Central memory CD4-positive, alpha-beta T cell (primary cell): ENCODE data around the gene NEK4.
A peak's percentile ranks its signal among the peaks of the same experiment; 100 is the strongest.

Source experiments
- DNase-seq: peaks from one replicate; pipeline ENCODE4 v3.0.0; 2022
- total RNA-seq, 3 experiments: gene quantifications; one replicate each; lab custom pipeline; 2026; lab: John Stamatoyannopoulos, UW

Gene NEK4
- total RNA-seq: 27.2 to 60.5 (median 41.0) reads per million in 3 experiments

GRCh38 chr3:52770496-52771333 is at the start of gene NEK4:
TSS of gene NEK4 (minus strand) at chr3:52770940. CDS start at chr3:52770746, 194 bp downstream.
- DNase-seq: peak; percentile 71

GRCh38 chr3:52819936-52820335 is 49.2 kb upstream of the NEK4 start:
- DNase-seq: no peak

GRCh38 chr3:52817860-52818259 is 47.1 kb upstream of the NEK4 start:
- no peak for DNase-seq

GRCh38 chr3:52817221-52817620 is 46.5 kb upstream of the NEK4 start:
- DNase-seq: no peak

DNA sequence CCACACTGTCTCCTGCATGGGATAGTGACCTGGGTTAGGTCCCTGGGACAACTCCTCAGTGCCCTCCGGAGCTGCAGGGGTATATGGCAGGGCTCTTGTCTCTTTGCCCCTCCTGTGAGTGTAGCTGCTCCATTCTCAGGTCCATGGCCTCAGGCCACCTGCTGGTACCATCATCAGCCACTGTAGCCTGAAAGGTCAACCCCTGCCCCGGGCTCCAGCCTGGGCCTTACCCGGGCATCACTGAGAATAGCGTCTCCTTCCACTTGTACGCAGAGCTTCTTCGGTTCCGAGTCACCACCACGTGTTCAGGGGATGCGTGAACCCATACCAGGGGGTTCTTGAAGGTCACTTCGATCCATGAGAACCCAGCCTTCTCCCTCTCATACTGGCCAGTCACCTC is 45.9 kb upstream of the NEK4 start:
- DNase-seq: no peak

DNA sequence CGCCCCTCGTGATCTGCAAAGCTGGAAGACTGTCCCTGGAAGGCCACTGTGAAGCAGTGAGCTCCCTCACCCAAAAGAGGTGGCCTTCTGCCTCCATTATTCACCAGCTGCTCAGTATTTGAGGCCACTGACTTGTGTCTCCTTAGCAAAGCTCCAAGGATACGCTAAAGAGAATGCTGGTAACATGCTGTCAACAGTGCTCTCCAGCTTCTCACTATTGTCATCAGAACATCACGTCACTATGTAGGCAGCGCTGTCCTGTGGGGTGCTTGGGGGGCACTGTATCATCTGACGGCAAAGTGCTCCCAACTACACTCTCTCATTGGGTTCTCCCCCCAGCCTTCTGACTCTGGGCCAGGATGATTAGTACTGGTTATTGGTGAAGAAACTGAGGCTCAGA is 45.5 kb upstream of the NEK4 start:
- no peak for DNase-seq

DNA sequence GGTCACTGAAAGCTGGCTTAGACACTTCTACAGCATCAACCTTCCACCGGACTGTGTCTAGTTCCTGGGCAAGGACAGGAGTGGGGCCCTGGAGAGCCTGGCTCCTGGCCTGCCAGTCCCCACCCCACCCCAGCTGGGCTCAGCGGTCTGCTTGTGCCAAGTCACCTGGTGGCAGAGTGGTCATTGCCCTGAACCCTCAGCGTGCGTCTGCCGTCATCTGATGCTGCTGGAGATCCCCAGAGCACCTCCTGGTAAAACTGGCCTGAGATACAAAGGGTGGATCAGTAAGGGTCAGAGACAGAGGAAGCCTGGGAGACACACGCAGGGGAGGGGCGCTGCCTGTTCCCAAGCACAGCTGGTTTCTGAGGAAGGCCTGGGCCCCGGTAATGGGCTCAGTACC is 43.1 kb upstream of the NEK4 start:
- DNase-seq: no peak

- DNase-seq: no peak
These were observed 40.8 kb upstream of the NEK4 start for GRCh38 chr3:52811452-52812011.

DNA sequence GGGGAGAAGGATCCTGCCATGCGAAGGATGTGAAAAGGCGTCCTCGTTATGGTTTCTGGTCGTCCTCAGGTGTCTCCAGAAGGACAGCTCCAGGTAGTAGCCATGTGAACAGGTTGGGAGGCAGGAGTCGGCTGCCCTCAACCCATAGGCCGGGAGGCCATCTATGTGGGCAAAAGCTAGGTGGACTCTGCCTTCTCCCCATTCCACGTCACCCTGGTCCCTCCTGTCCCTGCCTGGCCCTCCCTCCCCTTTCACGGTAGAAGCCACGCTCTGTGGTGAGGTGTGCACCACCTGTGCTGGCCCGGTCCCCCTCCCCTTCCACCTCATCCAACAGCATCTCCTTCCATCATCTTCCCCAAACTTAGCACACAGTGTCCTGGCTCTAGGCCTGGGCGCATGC is 40.2 kb upstream of the NEK4 start:
- no peak for DNase-seq

- DNase-seq: no peak
These were observed 39.1 kb upstream of the NEK4 start for GRCh38 chr3:52809662-52810377.

GRCh38 chr3:52809149-52809548 is 38.4 kb upstream of the NEK4 start:
- no peak for DNase-seq

- DNase-seq: no peak
These were observed 34.7 kb upstream of the NEK4 start for GRCh38 chr3:52805270-52806039.

DNA sequence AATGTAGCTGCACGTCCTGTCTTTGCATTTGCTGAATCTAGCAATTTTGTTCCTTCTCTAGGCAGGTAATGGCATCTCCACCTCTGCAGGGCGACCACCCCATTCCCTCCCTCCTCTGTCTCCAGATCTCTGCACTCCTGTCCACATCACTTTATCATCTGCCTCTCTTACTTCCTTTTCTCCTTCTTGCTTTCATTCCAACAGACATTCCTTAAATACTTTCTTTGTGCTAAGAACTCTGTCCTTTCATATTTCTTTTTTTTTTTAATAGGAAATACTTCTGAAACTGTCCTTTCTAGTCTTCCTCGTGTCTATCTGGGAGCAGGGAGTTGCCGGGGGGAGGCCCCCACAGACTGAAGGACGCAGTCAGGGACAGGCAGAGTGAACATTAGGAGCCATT is 31.1 kb upstream of the NEK4 start:
- no peak for DNase-seq

DNA sequence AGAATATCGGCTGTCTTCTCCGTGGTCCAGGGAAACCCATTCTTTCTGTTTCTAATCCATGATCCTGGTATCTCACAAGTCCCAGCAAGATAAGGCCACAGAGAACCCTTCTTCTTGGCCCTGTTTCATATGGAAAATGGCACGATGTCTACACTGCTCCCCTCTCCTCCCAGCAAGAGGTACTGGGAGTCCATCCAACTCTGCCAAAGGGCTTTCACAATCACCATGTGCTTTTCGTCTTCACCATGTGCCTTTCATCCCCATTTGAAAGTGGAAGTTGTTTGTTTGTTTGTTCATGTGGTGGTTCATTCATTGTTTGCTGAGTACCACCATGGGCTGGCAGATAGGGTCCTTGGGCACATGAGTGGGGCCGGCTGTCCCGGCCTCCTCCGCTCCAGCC is 29.3 kb upstream of the NEK4 start:
- DNase-seq: no peak

- peak; percentile 8 for DNase-seq
These were observed 28.3 kb upstream of the NEK4 start for GRCh38 chr3:52798978-52799476.

- no peak for DNase-seq
These were observed 27.7 kb upstream of the NEK4 start for GRCh38 chr3:52798376-52798977.

GRCh38 chr3:52796411-52796810 is 25.7 kb upstream of the NEK4 start:
- no peak for DNase-seq

DNA sequence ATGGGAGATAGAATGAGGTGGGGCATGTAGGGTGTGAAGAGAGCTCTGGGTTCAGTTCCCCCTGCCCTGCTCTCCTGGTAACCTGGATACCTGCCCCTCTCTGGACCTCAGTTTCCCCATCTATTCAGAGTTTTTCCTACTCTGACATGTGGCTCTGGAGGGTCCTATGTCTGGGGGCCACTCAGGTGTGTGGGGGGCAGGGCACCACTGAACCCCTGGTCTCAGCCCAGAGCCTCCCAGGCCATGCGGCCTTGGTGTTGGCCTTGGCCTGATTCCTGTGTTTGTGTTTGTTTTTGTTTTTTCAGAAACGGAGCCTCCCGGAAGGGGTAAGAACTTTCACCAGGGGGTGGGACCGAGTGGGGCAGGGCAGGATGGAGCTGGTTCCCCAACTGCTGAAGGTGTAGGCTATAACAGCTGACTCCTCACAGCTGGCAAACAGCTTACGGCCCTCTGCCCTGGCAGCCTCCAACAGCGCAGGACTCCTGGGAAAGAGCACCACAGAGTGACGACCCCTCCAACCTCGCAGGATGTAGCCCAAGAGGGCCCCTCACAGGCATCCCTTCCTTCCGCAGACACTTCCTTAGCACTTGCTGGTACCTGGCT is 24.7 kb upstream of the NEK4 start:
- DNase-seq: no peak

DNA sequence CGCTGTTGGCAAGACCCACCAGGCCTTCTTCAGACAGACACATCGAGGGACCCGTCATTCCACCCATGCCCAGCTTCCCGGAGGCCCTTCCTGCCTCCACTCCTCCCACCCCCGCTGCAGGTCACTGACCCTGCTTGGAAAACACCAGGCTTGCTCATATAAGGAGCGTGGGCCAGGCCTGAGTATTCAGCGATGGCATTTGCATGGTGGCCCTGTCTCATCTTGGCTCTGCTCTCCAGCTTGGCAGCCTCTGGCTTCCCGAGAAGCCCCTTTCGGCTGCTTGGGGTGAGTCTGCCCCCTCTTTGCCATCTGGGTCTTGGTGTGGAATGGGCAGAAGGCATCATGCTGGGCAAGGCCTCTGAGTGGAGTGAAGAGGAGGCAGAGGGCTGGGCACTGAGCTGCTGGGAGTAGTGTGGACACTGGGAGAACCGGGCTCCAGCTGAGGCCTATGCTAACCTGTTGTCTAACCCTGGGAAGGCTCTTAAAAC is 23.9 kb upstream of the NEK4 start, which contains the start of gene ITIH3:
Gene ITIH3 (plus strand): TSS at position 185 of the 488 bp plus-strand sequence. CDS start 8 bp downstream, at position 193.
- DNase-seq: no peak

GRCh38 chr3:52793702-52794611 is 23.2 kb upstream of the NEK4 start:
- no peak for DNase-seq
